HG03139 (cell line): Measurements from ENCODE around the gene KNG1.

ENCODE experiments used
- ATAC-seq: cut with Tn5 transposase; IDR thresholded peaks from one replicate; pipeline ENCODE4 v1.9.1; 2021; ENCODE audit not compliant: unreplicated experiment

Gene KNG1

GRCh38 chr3:186772701-186773417, 55.7 kb downstream of the KNG1 start:
- ATAC-seq, result peak; percentile 87

- ATAC-seq, result no peak
Measured at GRCh38 chr3:186775999-186776398, 58.8 kb downstream of the KNG1 start.

DNA sequence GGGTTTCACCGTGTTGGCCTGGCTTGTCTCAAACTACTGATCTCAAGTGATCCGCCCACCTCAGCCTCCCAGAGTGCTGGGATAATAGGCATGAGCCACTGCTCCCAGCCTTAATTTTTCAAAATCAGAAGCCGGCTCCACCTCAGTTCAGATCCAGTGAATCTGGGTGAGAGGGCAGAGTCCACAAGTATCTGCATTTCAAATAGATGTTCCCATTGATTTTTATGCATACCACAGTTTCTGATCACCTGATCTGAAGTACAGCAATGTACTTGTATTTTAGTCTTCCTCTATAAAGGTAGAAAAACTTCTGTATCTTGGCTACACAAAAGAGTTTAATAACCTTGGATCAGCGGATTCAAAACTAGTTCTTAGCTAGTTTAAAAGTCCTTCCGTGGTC, 62.0 kb downstream of the KNG1 start:
- ATAC-seq, result no peak

GRCh38 chr3:186782542-186783057, 65.4 kb downstream of the KNG1 start:
- ATAC-seq, result no peak

GRCh38 chr3:186783058-186783730, 66.0 kb downstream of the KNG1 start, which contains the start of gene EIF4A2:
Gene EIF4A2 (plus strand): TSS chr3:186783577. CDS start chr3:186783611, 34 bp downstream.
- peak; percentile 59 for ATAC-seq

DNA sequence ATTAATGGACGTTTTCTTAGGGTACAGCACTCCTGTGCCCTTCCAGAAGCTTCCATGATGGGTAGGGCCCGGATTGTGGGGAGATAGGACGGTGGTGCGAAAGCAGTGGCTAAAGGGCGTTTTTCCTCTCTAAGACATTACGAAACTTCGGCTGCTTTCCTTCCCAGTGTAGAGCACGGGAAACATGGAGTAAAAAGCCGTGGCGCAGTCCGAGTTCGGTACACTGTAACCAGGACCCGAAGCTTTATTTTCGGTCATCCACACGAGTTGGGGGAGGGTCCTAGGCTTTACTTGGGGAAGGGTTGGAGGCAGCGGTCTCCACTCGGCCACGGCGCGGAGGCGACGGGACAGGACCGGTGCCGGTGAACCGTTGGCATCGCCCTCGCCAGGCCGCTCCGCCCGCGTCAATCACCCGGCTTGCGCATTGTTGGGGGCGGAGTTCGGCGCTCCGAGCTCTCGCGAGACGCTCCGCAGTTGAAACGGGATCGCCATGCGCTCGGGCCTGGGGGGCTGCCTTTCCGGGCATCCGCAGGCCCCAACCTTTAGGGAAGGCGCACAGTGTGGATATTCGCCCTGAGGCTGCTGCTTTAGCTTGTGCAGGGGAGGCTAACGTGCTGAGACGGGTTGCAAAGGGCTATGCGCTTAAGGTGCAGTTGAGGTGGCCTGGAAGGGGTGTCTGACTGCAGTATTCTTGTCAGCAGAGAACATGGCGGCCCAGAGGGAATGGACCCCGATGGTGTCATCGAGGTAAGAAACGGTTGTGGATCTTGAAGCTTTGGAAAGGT, 66.8 kb downstream of the KNG1 start:
- peak; percentile 54 for ATAC-seq

DNA sequence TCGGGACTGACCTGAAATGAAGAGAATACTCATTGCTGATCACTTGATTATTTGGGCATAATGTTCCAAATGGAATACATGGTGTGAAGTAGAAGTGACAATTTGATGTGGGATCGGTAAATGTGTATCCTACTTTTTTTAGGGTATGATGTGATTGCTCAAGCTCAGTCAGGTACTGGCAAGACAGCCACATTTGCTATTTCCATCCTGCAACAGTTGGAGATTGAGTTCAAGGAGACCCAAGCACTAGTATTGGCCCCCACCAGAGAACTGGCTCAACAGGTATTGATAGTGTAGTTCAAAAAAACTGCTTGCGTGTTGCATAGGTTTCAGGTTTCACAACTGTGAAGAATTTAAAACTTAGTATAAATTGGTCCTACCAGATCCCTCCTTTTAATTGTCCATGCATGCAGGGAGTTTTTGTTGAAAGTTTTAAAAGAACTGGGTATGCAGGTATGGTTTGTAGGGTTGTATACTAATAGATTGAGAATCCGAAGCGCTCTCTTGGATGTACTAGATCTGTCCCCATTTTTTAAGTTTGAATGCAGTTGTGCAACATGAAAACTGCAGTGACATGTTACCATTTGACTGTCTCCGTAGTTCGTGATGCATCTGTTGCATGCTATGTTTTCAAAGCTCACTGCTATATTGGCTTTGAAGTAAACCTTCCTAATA, 67.8 kb downstream of the KNG1 start:
- no peak for ATAC-seq

- no peak for ATAC-seq
Measured at GRCh38 chr3:186785495-186786018, 68.4 kb downstream of the KNG1 start.

DNA sequence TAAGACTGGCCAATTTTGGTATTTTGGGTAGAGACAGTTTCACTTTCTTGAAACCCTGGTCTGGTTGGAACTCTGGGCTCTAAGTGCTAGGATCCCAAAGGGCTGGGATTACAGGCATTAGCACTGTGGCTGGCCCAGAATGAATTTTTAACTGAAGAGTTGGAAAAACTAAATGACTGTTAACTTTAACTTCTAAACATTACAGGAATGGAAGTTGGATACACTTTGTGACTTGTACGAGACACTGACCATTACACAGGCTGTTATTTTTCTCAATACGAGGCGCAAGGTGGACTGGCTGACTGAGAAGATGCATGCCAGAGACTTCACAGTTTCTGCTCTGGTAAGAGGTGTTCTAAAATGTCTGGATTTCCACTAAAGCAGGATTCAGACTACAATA, 69.8 kb downstream of the KNG1 start:
- ATAC-seq, result no peak

DNA sequence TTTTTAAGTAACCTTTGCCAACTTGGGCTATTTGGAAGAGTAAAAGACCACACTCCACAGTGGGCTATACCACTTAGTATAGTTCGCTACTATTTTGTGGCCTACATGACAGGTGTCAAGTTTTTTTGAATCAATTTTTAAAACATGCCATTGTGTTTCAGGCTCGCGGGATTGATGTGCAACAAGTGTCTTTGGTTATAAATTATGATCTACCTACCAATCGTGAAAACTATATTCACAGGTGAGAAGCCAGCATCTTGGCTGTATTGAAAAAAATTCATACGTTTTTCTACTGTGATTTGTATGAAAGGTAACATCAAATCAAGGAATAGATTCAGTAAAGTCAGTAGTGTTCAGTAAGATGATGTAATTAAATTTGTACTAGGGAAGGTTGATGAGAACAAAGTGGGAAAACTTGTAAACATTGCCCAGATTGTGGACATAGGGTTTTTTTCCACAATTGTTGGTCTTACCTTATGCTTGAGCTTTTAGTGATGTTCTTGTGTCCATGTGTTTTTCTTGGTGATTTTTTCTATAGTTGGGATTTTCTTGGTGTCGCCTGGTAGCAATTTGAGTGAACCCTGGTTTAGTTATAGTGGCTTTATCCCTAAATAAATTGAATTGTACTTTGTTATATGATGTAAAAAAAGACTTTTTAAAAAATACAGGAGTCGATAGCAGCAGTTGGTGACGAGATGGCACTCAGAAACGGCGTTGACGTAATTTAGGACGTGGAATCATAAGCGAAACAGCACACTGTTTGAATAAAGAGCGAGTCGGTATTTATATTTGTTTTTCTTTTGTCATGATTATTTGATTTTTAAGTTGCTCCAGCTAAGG, 70.7 kb downstream of the KNG1 start:
- no peak for ATAC-seq

DNA sequence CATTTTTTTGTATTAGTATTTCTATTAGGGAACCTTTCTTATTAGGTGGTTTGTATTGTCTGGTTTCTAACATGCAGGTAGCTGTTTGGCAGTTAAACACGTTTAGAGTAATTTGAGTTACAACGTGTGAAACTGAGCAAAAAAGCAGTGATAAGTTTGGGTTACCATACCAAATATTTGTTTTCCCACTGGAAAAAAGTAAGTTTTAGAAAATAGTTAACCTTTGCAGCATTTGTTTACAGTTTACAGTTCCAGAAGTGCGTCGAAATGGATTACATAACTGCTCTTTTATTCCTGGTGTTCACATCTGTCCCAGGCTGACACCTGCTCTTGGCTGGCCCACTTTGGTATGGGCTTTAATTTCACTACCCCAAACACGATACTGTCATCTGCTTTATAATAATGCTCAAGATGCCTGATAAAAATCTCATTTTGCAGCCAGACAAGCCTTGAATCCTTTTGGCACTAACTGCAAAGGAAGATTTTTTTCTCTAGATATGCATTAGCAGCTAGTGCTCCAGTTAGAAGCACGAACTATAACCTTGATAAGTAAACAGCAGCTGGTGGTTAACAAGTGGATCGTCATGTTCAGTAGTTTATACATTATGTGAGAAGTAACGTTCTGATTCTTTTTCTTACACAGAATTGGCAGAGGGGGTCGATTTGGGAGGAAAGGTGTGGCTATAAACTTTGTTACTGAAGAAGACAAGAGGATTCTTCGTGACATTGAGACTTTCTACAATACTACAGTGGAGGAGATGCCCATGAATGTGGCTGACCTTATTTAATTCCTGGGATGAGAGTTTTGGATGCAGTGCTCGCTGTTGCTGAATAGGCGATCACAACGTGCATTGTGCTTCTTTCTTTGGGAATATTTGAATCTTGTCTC, 71.6 kb downstream of the KNG1 start:
- no peak for ATAC-seq

- ATAC-seq, result no peak
Measured at GRCh38 chr3:186789554-186790260, 72.5 kb downstream of the KNG1 start.

GRCh38 chr3:186790261-186790981, 73.3 kb downstream of the KNG1 start:
- no peak for ATAC-seq
